Nephron (organoid): ENCODE data around the gene AFAP1L1.

ENCODE experiments used
- H3K27ac Mint-ChIP-seq, 3 experiments: 2 replicates each; pipeline ENCODE4 v1.8.0; 2020; ENCODE audit warnings: mixed read lengths in 3 of 3, mild to moderate bottlenecking in 2 of 3, moderate library complexity in 1 of 3
- H3K27me3 Mint-ChIP-seq: 2 replicates; pipeline ENCODE4 v1.8.0; 2021; ENCODE audit warnings: low read depth, mild to moderate bottlenecking, moderate library complexity, mixed read lengths
- H3K36me3 Mint-ChIP-seq: 2 replicates; pipeline ENCODE4 v1.8.0; 2020; ENCODE audit warnings: low read depth, mixed read lengths
- H3K4me1 Mint-ChIP-seq: 2 replicates; pipeline ENCODE4 v1.8.0; 2020; ENCODE audit warnings: mixed read lengths
- H3K4me3 Mint-ChIP-seq, 3 experiments: 2 replicates each; pipeline ENCODE4 v1.8.0; 2020; ENCODE audit warnings: mild to moderate bottlenecking in 3 of 3, mixed read lengths in 3 of 3, moderate library complexity in 2 of 3
- H3K9me3 Mint-ChIP-seq: 2 replicates; pipeline ENCODE4 v1.8.0; 2020; ENCODE audit warnings: mixed read lengths
- TF ChIP-seq, protein P1 (sequence below), 3 experiments: fragments of 200-600 bp; sonication (generic); IDR thresholded peaks; one replicate each; pipeline ENCODE4 v1.5.0; 2021; ENCODE audit warnings: antibody characterized with exemption in 3 of 3; ENCODE audit not compliant: unreplicated experiment in 3 of 3

The AFAP1L1 gene

GRCh38 chr5:149381986-149382338, 110.3 kb downstream of the AFAP1L1 start:
- Mint-ChIP-seq H3K9me3 (no peaks in the 10 kb centered on the region), H3K4me1 (peaks cover 83% of the 10 kb centered on the region)
- TF ChIP-seq, protein P1, sequence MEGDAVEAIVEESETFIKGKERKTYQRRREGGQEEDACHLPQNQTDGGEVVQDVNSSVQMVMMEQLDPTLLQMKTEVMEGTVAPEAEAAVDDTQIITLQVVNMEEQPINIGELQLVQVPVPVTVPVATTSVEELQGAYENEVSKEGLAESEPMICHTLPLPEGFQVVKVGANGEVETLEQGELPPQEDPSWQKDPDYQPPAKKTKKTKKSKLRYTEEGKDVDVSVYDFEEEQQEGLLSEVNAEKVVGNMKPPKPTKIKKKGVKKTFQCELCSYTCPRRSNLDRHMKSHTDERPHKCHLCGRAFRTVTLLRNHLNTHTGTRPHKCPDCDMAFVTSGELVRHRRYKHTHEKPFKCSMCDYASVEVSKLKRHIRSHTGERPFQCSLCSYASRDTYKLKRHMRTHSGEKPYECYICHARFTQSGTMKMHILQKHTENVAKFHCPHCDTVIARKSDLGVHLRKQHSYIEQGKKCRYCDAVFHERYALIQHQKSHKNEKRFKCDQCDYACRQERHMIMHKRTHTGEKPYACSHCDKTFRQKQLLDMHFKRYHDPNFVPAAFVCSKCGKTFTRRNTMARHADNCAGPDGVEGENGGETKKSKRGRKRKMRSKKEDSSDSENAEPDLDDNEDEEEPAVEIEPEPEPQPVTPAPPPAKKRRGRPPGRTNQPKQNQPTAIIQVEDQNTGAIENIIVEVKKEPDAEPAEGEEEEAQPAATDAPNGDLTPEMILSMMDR (IDR thresholded peaks at IDR 0.05; ENCODE audit: unreplicated experiment in 3 of 3): peak; percentile 84 to 90 (median 87)

GRCh38 chr5:149382517-149383220, 111.0 kb downstream of the AFAP1L1 start:
- TF ChIP-seq, protein P1 (IDR thresholded peaks at IDR 0.05; ENCODE audit: unreplicated experiment in 3 of 3): no peak
- Mint-ChIP-seq H3K27ac (peak overlapping the region in 2 of 3 experiments; percentile 51 to 96), H3K4me1 (peaks cover 84% of the 10 kb centered on the region), H3K27me3 (no peaks in the 10 kb centered on the region), H3K9me3 (no peaks in the 10 kb centered on the region), H3K4me3 (no peak overlapping the region), H3K36me3 (no peaks in the 10 kb centered on the region)

More at GRCh38 chr5:149381986-149382338, 110.3 kb downstream of the AFAP1L1 start:
- H3K36me3 Mint-ChIP-seq: no peaks in the 10 kb centered on the region
- no peaks in the 10 kb centered on the region for H3K27me3 Mint-ChIP-seq
- H3K4me3 Mint-ChIP-seq: peak overlapping the region in 1 of 3 experiments; percentile 61
- H3K27ac Mint-ChIP-seq: peak overlapping the region; percentile 12 to 96 (median 89)

- no peak overlapping the region for H3K4me3 Mint-ChIP-seq
- H3K27ac Mint-ChIP-seq: peak overlapping the region; percentile 46 to 96 (median 76)
- TF ChIP-seq, protein P1 (IDR thresholded peaks at IDR 0.05; ENCODE audit: unreplicated experiment in 3 of 3): no peak
- H3K36me3 Mint-ChIP-seq: no peaks in the 10 kb centered on the region
- H3K27me3 Mint-ChIP-seq: no peaks in the 10 kb centered on the region
- no peaks in the 10 kb centered on the region for H3K9me3 Mint-ChIP-seq
- peaks cover 86% of the 10 kb centered on the region for H3K4me1 Mint-ChIP-seq
These were observed 111.7 kb downstream of the AFAP1L1 start for GRCh38 chr5:149383399-149383798.

DNA sequence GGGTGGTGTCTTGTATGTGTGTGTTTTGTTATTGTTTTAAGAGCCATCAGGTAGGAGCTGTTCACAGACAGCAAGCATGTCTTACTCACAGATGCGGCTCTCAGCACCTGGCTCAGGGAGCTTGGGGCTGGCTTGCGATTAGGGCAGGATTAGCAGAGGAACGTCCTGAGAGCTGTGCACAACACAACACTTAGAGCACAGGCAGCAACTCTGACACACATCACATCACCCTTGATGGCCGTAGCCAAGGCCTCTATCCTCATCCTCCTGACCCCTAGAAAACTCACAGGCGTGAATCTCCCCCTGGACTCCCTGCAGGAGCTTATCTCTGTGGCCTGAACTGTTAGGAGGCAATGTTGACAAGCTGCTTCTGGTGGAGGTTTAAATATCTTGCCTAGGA, 114.5 kb downstream of the AFAP1L1 start:
- peaks cover 5% of the 10 kb centered on the region for H3K27me3 Mint-ChIP-seq
- H3K4me1 Mint-ChIP-seq: peaks cover 81% of the 10 kb centered on the region
- peak overlapping the region; percentile 81 to 97 (median 86) for H3K27ac Mint-ChIP-seq
- peak overlapping the region in 2 of 3 experiments; percentile 18 to 40 for H3K4me3 Mint-ChIP-seq
- TF ChIP-seq, protein P1 (IDR thresholded peaks at IDR 0.05; ENCODE audit: unreplicated experiment in 3 of 3): no peak
- H3K9me3 Mint-ChIP-seq: no peaks in the 10 kb centered on the region
- no peaks in the 10 kb centered on the region for H3K36me3 Mint-ChIP-seq

- Mint-ChIP-seq H3K4me3 (peak overlapping the region in 1 of 3 experiments; percentile 2), H3K27me3 (peaks cover 5% of the 10 kb centered on the region), H3K36me3 (no peaks in the 10 kb centered on the region), H3K27ac (peak overlapping the region; percentile 81 to 97 (median 86)), H3K9me3 (no peaks in the 10 kb centered on the region), H3K4me1 (peaks cover 75% of the 10 kb centered on the region)
- TF ChIP-seq, protein P1 (IDR thresholded peaks at IDR 0.05; ENCODE audit: unreplicated experiment in 3 of 3): no peak
These were observed 115.5 kb downstream of the AFAP1L1 start for GRCh38 chr5:149387081-149387631.
